Right lobe of liver (tissue), 6 donors: Measurements from ENCODE around the gene ALOX12. TPM values are rescaled to one million over a fixed set of nuclear protein-coding genes. Genes with fewer than 3 reads are reported as not detected.

Experiments used
- ATAC-seq, 4 donors: fragments of 200-7000 bp; cut with Tn5 transposase; one replicate each; pipeline ENCODE4 v1.9.1; 2020; ENCODE audit warnings: mild to moderate bottlenecking in 4 of 4, moderate library complexity in 4 of 4
- DNase-seq, 3 donors: peaks; one replicate each; pipeline ENCODE4 v3.0.0-alpha.2; 2020
- H3K27ac ChIP-seq, 3 donors: fragments of 200-600 bp; one replicate each; pipeline ENCODE4 v1.8.0; 2022
- H3K27me3 ChIP-seq, 2 donors: fragments of 200-600 bp; one replicate each; pipeline ENCODE4 v1.8.0; 2022
- H3K36me3 ChIP-seq, 4 donors: fragments of 200-600 bp; sonication (generic) in 1 of 4; one replicate each; pipeline versions ENCODE4 v1.5.1 to v1.8.0; 2017 to 2022; ENCODE audit warnings: control low read depth in 1 of 4
- H3K4me1 ChIP-seq, 4 donors: fragments of 200-600 bp; sonication (generic) in 1 of 4; one replicate each; pipeline versions ENCODE4 v1.5.1 to v1.8.0; 2017 to 2022; ENCODE audit warnings: control low read depth in 1 of 4
- H3K4me3 ChIP-seq, 3 donors: fragments of 200-600 bp; one replicate each; pipeline ENCODE4 v1.8.0; 2022
- H3K9me3 ChIP-seq, 4 donors: fragments of 200-600 bp; sonication (generic) in 1 of 4; one replicate each; pipeline versions ENCODE4 v1.5.1 to v1.8.0; 2017 to 2022; ENCODE audit warnings: control low read depth in 1 of 4
- CTCF ChIP-seq, 4 donors: fragments of 200-600 bp in 3 of 4; fragments of 450-650 bp in 1 of 4; IDR thresholded peaks; one replicate each; pipeline versions ENCODE4 v1.5.1 to v1.8.0; 2016 to 2022; ENCODE audit warnings: antibody characterized with exemption in 4 of 4, mild to moderate bottlenecking in 2 of 4
- POLR2A ChIP-seq: fragments of 450-650 bp; IDR thresholded peaks from one replicate; pipeline ENCODE4 v1.6.1; 2017; ENCODE audit warnings: antibody characterized with exemption, mild to moderate bottlenecking
- WGBS: methylation state at CpG from one replicate; pipeline ENCODE4 v1.1.6; 2018; ENCODE audit warnings: low coverage, low lambda C conversion rate; ENCODE audit not compliant: insufficient coverage; ENCODE audit errors: missing lambda C conversion rate; 5-methylcytosine and 5-hydroxymethylcytosine counted together
- intact Hi-C, 2 donors: fragments of 100-400 bp; cut with DNase I; formaldehyde crosslinking; loops; one replicate each; pipeline versions ENCODE4 v1.11.2 to v1.14.1; 2022
- total RNA-seq, 6 experiments: library from RNA; depleted of rRNA in 2 of 6; stranded (reverse); fragments of >200 nt in 2 of 6; fragmentation: NEBNext Ultra II Directional in 3 of 6; extraction: Animal tissue kit (Norgen Biotek cat#: 25700) in 3 of 6; gene quantifications; one replicate each; pipeline versions ENCODE4 v1.1.0 to v1.2.4, GENCODE V29; 2016 to 2023
- donor health status: DM: no; HTN: yes; CAD: no.
- donor health status: DM: no; HTN: no; CAD: no.
- donor health status: DM: no; HTN: no; CAD: no.
- donor health status: DM: no; HTN: yes; CAD: no.
- donor health status: DM: no; HTN: yes; CAD: no.

Gene ALOX12
- total RNA-seq, 6 experiments from 2014 or later = 0.17 to 0.27 TPM; not detected in 4

DNA sequence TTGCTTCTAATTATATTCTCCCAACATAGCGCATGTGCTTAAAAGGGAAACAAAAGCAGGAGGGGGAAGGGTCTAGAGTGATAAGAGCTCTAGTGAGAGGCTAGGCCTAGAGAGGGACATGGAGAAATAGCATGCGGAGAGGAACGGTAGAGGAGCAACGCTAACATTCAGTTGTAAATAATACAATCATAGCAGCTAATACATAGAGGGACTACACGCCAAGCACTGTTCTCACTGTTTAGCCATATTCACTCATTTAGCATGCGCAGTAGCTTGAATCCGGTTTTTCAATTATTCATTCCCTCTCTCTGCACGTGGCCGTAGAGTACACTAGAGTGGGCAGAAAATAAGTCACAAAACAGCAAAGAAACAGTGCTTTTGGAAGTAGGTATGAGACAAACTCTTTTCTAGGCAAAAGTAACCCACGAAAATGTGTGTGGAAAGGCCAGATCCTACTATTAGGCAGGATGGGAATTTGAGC is 1.7 kb upstream of the ALOX12 start:
- Histone ChIP-seq H3K27ac (no peak overlapping the region), H3K27me3 (no peaks in the 10 kb centered on the region), H3K4me3 (no peak overlapping the region), H3K4me1 (peaks cover 0 to 9% (median 0%) of the 10 kb centered on the region in 4 donors), H3K9me3 (no peaks in the 10 kb centered on the region), H3K36me3 (peaks cover 0 to 6% (median 0%) of the 10 kb centered on the region in 4 donors)
- WGBS = 83% methylated on average over 10 of the region's 10 CpGs
- intact Hi-C loops = no loop called here
- ATAC-seq = no peak
- no peak for DNase-seq
- no peak for TF ChIP-seq POLR2A
- TF ChIP-seq CTCF (IDR thresholded peaks at IDR 0.05) = no peak

- Histone ChIP-seq H3K36me3 (peaks cover 0 to 9% (median 0%) of the 10 kb centered on the region in 4 donors), H3K4me1 (peaks cover 0 to 9% (median 0%) of the 10 kb centered on the region in 4 donors), H3K4me3 (no peak overlapping the region), H3K9me3 (no peaks in the 10 kb centered on the region), H3K27me3 (no peaks in the 10 kb centered on the region), H3K27ac (no peak overlapping the region)
- 89% methylated on average over 5 of the region's 9 CpGs for WGBS
- TF ChIP-seq CTCF (IDR thresholded peaks at IDR 0.05) = no peak
- TF ChIP-seq POLR2A = no peak
- intact Hi-C loops = loop anchor here in 1 of 2 donors (5.0 kb wide), 1 partner anchor 77 kb away; no protein-coding TSS in a partner anchor
- DNase-seq (no peak), ATAC-seq (no peak)
Measured at GRCh38 chr17:6994666-6995256, 1.1 kb upstream of the ALOX12 start.

DNA sequence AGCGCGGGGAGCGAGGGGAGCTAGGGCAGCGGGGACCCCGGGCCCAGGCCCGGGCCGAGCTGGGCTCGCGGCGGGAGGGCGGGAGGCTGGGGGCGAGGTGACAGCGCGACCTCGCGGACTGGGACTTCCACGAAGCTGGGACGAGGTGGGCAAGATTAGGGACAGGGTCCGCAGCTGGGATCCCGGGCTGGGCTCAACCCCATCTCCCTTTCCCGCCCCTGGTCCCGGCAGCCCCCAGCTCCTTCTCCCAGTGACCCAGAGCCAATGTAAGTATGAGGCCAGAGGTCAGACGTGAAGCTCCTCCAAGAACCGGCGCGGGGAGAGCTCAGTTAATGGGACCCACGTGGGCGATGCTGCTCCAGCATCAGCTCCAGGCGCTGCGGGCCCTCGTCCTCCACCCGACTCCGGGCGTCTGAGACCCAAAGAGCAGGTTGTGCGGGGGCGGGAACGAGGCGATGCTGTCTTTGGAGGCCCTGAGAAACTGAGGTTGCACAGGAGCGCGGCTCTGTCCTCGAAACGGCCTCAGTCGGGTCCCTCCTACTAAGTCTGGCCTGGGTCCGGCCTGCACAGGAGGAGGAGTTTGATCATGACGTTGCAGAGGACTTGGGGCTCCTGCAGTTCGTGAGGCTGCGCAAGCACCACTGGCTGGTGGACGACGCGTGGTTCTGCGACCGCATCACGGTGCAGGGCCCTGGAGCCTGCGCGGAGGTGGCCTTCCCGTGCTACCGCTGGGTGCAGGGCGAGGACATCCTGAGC is 585 bp downstream of the ALOX12 start:
- Histone ChIP-seq H3K36me3 (peaks cover 0 to 13% (median 2%) of the 10 kb centered on the region in 4 donors), H3K4me1 (peaks cover 0 to 9% (median 0%) of the 10 kb centered on the region in 4 donors), H3K27ac (no peak overlapping the region), H3K4me3 (peak overlapping the region in 1 of 3 donors; percentile 27), H3K27me3 (no peaks in the 10 kb centered on the region), H3K9me3 (no peaks in the 10 kb centered on the region)
- DNase-seq = no peak
- 84% methylated on average over 9 of the region's 58 CpGs for WGBS
- TF ChIP-seq CTCF (IDR thresholded peaks at IDR 0.05) (no peak), POLR2A (no peak)
- ATAC-seq = peak in 1 of 4 donors; percentile 21
- intact Hi-C loops = loop anchor here in 1 of 2 donors (5.0 kb wide), 1 partner anchor 79 kb away; no protein-coding TSS in a partner anchor

- intact Hi-C loops = loop anchor here in 1 of 2 donors (5.0 kb wide), 1 partner anchor 80 kb away; no protein-coding TSS in a partner anchor
- Histone ChIP-seq H3K27ac (no peak overlapping the region), H3K4me3 (no peak overlapping the region), H3K9me3 (no peaks in the 10 kb centered on the region), H3K27me3 (no peaks in the 10 kb centered on the region), H3K4me1 (peaks cover 0 to 9% (median 0%) of the 10 kb centered on the region in 4 donors), H3K36me3 (peaks cover 3 to 21% (median 9%) of the 10 kb centered on the region in 4 donors)
- DNase-seq (no peak), ATAC-seq (no peak)
- no peak for TF ChIP-seq POLR2A
- no peak for TF ChIP-seq CTCF (IDR thresholded peaks at IDR 0.05)
- WGBS = 79% methylated on average over 8 of the region's 8 CpGs
Measured at GRCh38 chr17:6997171-6997570, 1.3 kb downstream of the ALOX12 start.
